CD4-positive, alpha-beta T cell treated with Interleukin-6 at 100 ng/mL for 8 hours (primary cell): ENCODE data around the gene SNRNP25.

Source experiments
- DNase-seq: peaks from one replicate; pipeline ENCODE4 v3.0.0-alpha.2; 2020; ENCODE audit warnings: mixed read lengths, low spot score

Gene SNRNP25

GRCh38 chr16:78444-79150, 25.0 kb downstream of the SNRNP25 start:
- no peak for DNase-seq

- DNase-seq = no peak
Measured at GRCh38 chr16:79151-80054, 25.8 kb downstream of the SNRNP25 start.

GRCh38 chr16:83060-83603, 29.5 kb downstream of the SNRNP25 start:
- no peak for DNase-seq

GRCh38 chr16:83781-84615, 30.4 kb downstream of the SNRNP25 start:
- no peak for DNase-seq

GRCh38 chr16:84718-85406, 31.2 kb downstream of the SNRNP25 start:
- DNase-seq = peak; percentile 15

GRCh38 chr16:85407-85782, 31.8 kb downstream of the SNRNP25 start:
- DNase-seq = no peak

GRCh38 chr16:85865-86264, 32.2 kb downstream of the SNRNP25 start:
- DNase-seq = no peak

GRCh38 chr16:86483-86952, 32.9 kb downstream of the SNRNP25 start:
- no peak for DNase-seq

- no peak for DNase-seq
Measured at GRCh38 chr16:88613-89012, 35.0 kb downstream of the SNRNP25 start.

GRCh38 chr16:89391-90302, 36.0 kb downstream of the SNRNP25 start:
- DNase-seq = no peak

- DNase-seq = no peak
Measured at GRCh38 chr16:91484-91883, 37.9 kb downstream of the SNRNP25 start.

GRCh38 chr16:92431-93339, 39.1 kb downstream of the SNRNP25 start:
- DNase-seq = no peak

- no peak for DNase-seq
Measured at GRCh38 chr16:94918-95265, 41.3 kb downstream of the SNRNP25 start.

GRCh38 chr16:96935-97381, 43.3 kb downstream of the SNRNP25 start:
- DNase-seq = peak; percentile 86

GRCh38 chr16:97822-98221, 44.2 kb downstream of the SNRNP25 start:
- no peak for DNase-seq

GRCh38 chr16:100989-101388, 47.4 kb downstream of the SNRNP25 start:
- DNase-seq = no peak

GRCh38 chr16:101586-101985, 48.0 kb downstream of the SNRNP25 start:
- DNase-seq = no peak

- DNase-seq = no peak
Measured at GRCh38 chr16:102060-102855, 48.6 kb downstream of the SNRNP25 start.
